ENCODE data around the gene TLCD1. TPM values are rescaled to one million over a fixed set of nuclear protein-coding genes. Genes with fewer than 3 reads are reported as not detected.
"Not testable (repeated sequence)": the region's sequence is repeated elsewhere in the genome, so short reads cannot be mapped to it uniquely, and the experiment has no call there.

TLCD1 gene
- polyA plus RNA-seq, 5 donors: 7.5 to 11.0 (median 8.7) TPM

- DNase-seq: no peak
Measured at GRCh38 chr17:28734712-28735241, 8.7 kb upstream of the TLCD1 start.

- DNase-seq: no peak
Measured at GRCh38 chr17:28733346-28733745, 7.3 kb upstream of the TLCD1 start.

GRCh38 chr17:28729950-28730330 is 3.9 kb upstream of the TLCD1 start:
- no peak for DNase-seq

GRCh38 chr17:28728364-28729200 is 2.5 kb upstream of the TLCD1 start, which contains the start of gene NEK8:
Gene NEK8 (plus strand): TSS chr17:28728788. CDS start chr17:28728814, 26 bp downstream.
- DNase-seq: peak; percentile 95 to 97

GRCh38 chr17:28726627-28727491 is 826 bp upstream of the TLCD1 start:
- DNase-seq: peak; percentile 94 to 96

GRCh38 chr17:28725660-28726225 is 290 bp downstream of the TLCD1 start:
- DNase-seq: no peak

GRCh38 chr17:28725166-28725659 is 820 bp downstream of the TLCD1 start:
- DNase-seq: no peak

GRCh38 chr17:28724500-28725165 is 1.4 kb downstream of the TLCD1 start:
- no peak for DNase-seq

GRCh38 chr17:28723836-28724499 is 2.1 kb downstream of the TLCD1 start:
- not testable (repeated sequence) for DNase-seq

- DNase-seq: no peak
Measured at GRCh38 chr17:28723159-28723835, 2.7 kb downstream of the TLCD1 start.

GRCh38 chr17:28722417-28723158 is 3.4 kb downstream of the TLCD1 start:
- no peak for DNase-seq

- DNase-seq: not testable (repeated sequence)
Measured at GRCh38 chr17:28720997-28721329, 5.1 kb downstream of the TLCD1 start.

GRCh38 chr17:28720247-28720996 is 5.6 kb downstream of the TLCD1 start:
- DNase-seq: no peak

- no peak for DNase-seq
Measured at GRCh38 chr17:28719021-28719433, 7.0 kb downstream of the TLCD1 start.

- peak; percentile 12 to 76 for DNase-seq
Measured at GRCh38 chr17:28718333-28719020, 7.6 kb downstream of the TLCD1 start.

GRCh38 chr17:28717578-28718332 is 8.3 kb downstream of the TLCD1 start, which contains the start of gene RAB34:
Gene RAB34 (minus strand): TSS chr17:28717868. CDS start chr17:28717266, 602 bp downstream.
- DNase-seq: peak; percentile 92 to 93

Measured in right lung (tissue), 5 donors.